ENCODE measurements around the gene ARAP1.
A peak's percentile ranks its signal among the peaks of the same experiment; 100 is the strongest.

Gene ARAP1

DNA sequence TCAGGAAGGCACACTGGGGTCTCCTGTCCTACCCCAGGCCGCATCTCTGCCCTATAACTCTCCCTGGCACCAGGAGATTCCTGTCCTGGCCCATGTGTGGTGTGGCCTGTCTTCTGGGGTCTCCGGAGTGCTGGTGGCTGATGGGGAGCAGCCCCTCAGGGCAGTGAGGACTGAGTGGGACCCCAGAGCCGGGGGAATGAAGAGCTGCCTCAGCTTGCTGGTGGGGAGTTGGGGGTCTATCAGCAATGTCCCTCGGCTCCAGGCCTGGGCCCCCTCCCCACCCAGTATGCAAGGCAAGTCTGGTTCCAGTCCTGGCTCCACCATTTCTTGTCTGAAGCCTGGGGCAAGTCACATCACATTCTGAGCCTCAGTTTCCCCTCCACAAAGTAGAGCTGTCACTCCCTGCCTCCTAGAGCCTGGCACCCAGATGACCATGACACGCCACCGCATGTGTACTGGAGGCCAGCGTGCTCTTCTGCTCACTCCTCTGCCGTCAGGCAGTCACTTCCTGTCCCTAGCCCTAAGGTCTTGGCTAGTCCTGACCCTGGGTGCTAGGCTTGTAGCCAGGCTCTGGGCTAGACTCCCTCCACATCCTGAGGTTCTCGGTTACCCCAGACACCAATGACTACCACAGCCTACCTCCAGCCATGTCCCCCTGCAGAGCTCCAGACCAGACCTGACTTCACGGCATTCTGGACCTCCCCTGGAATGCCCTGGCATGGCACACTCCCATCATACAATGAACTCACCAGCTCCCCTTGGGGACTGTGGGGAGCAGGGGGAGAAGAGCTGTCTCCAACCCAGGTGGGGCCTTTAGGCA, 12.8 kb downstream of the ARAP1 start:
- no peak for DNase-seq
- Mint-ChIP-seq H3K27me3 (no peaks in the 10 kb centered on the region), H3K4me1 (peaks cover 78% of the 10 kb centered on the region), H3K4me3 (peak overlapping the region; percentile 72), H3K9me3 (no peaks in the 10 kb centered on the region), H3K36me3 (peaks cover 14% of the 10 kb centered on the region), H3K27ac (peak overlapping the region; percentile 99)
- CTCF ChIA-PET: interaction anchor here (0.7 to 1.5 kb wide), 4 partner anchors 53 to 463 kb away, joined by 3 to 4 read pairs (median 4); no protein-coding TSS in a partner anchor

DNA sequence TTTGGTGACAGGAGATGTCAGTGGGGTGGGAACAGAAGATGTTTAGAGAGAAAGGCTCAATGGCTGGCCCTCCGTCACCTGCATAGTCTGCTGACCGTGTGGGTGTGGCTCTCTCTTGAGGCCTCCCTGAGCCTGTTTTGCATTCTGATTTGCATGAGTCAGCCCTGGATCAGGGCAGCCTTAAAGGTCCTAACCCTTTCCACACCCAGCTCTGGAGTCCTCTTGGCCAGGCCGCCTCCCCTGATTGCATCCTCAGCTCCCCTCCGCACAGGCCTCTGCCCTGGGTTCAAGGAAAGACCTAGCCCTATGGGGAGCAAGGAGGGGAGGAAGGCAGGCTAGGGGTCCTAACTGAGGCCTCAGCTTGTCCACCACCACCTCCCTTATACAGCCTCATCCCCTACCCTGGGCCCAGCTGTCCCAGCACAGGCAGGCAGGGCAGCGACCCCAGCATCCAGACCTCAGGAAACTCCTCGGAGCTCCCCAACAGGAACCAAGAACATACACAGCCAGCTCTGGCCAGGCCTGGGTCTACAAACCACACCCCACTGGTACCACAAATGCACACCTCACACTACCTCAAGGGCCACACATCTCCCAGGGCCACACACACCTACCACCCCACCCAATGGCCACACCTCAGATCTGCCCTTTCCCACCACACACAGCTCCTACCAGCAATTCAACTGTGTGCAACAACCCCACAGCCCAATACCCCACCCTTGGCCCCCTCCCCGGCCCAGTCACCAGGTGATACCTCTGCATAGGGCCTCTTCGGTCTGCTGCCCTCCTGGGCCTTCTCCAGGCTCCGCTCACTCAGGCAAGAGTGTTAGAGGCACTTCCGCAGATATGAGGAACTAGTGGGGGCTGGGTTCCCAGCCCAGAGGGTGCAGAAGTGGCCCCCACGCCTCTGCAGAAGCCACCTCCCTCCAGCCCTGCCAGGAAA, 13.7 kb downstream of the ARAP1 start:
- H3K4me3 Mint-ChIP-seq: peak overlapping the region; percentile 72
- H3K27me3 Mint-ChIP-seq: no peaks in the 10 kb centered on the region
- no peak for DNase-seq
- no peaks in the 10 kb centered on the region for H3K9me3 Mint-ChIP-seq
- H3K27ac Mint-ChIP-seq: peak overlapping the region; percentile 99
- peaks cover 14% of the 10 kb centered on the region for H3K36me3 Mint-ChIP-seq
- CTCF ChIA-PET: interaction anchor here (1.0 to 2.6 kb wide), 3 partner anchors 11 to 54 kb away, joined by 3 to 14 read pairs (median 4); no protein-coding TSS in a partner anchor
- H3K4me1 Mint-ChIP-seq: peaks cover 72% of the 10 kb centered on the region

DNA sequence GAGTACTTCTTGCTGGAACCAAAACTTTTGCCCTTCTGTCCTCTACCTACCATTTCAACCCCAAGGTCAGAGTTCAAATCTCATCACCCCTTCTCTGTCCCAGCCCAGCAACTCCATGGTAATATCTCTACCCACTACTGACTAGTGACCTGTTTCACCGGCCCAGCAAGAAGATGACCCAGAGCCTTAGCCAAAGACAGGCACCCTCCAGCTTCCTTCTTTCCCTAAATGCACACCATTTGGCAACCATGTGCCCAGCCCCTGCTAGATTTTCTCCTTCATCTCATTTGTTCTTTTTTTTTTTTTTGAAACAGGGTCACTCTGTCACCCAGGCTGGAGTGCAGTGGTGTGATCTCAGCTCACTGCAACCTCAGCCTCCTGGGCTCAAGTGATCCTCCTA, 14.9 kb downstream of the ARAP1 start:
- Mint-ChIP-seq H3K27ac (peak overlapping the region; percentile 99), H3K36me3 (peaks cover 16% of the 10 kb centered on the region), H3K4me3 (peak overlapping the region; percentile 72), H3K4me1 (peaks cover 71% of the 10 kb centered on the region), H3K9me3 (no peaks in the 10 kb centered on the region), H3K27me3 (no peaks in the 10 kb centered on the region)
- no peak for DNase-seq
- CTCF ChIA-PET: interaction anchor here (1.0 to 2.6 kb wide), 6 partner anchors 9 to 55 kb away, joined by 3 to 14 read pairs (median 4); no protein-coding TSS in a partner anchor

DNA sequence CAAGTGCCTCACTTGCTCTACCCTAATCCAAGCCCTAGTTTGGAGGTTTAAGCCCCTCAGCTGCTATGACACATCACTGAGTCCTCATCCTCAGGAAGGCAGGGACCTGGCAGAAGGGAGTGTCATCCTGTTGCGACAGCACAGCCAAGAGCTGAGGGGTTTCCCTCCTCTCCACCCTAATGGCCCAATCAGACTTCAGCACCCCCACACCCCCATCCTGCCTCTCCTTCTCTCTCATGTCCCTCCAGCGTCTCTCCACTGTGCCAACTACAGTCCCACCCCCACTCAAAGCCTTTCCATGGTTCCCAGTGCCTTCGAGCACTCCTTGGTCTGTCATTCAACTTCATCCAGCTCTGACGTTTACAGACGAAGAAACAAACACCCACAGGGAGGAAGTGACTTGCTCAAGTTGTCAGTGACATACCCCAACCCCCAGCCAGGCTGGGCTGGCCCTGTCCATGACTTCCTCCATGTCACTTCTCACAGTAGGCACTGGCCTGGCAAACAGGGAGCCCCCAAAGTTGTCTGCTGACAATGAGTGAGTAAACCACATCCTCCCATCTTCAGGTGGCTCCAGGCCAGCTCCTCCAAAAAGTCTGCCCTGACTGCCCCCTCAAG, 15.6 kb downstream of the ARAP1 start:
- CTCF ChIA-PET: interaction anchor here (0.6 to 2.6 kb wide), 8 partner anchors 9 to 58 kb away, joined by 3 to 14 read pairs (median 4); no protein-coding TSS in a partner anchor
- H3K36me3 Mint-ChIP-seq: peaks cover 18% of the 10 kb centered on the region

DNA sequence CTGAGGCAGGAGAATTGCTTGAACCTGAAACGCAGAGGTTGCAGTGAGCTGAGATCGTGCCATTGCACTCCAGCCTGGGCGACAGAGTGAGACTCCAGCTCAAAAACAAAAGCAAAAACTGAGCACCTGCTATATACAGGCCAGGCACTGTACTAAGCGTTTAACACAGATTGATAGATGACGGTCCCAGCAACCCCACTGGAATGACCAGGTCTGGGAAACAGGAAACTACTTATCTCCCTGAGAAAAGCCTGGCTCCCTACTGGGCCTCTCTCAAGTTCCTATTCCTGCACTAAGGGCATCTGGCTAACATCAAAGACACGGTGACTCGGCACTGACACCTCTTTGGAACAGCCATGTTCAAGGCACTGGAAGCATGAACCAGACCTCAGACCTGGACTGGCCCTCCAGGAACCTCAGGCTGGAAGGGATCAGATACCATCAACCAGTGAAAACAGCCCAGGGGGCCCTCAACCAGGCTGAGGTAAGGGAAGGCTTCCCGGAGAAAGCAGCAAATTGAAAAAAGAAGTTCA, 16.6 kb downstream of the ARAP1 start:
- Mint-ChIP-seq H3K4me3 (no peak overlapping the region), H3K9me3 (peaks cover 4% of the 10 kb centered on the region), H3K36me3 (peaks cover 27% of the 10 kb centered on the region), H3K27me3 (no peaks in the 10 kb centered on the region), H3K4me1 (peaks cover 55% of the 10 kb centered on the region), H3K27ac (peak overlapping the region; percentile 83)
- no peak for DNase-seq
- CTCF ChIA-PET: interaction anchor here (0.6 to 2.6 kb wide), 4 partner anchors 11 to 59 kb away, joined by 3 to 19 read pairs (median 10); no protein-coding TSS in a partner anchor

More for the DNA sequence above, 15.6 kb downstream of the ARAP1 start:
- Mint-ChIP-seq H3K27ac (peak overlapping the region; percentile 99), H3K9me3 (peaks cover under 1% of the 10 kb centered on the region), H3K4me3 (peak overlapping the region; percentile 72), H3K27me3 (no peaks in the 10 kb centered on the region), H3K4me1 (peaks cover 64% of the 10 kb centered on the region)
- peak; percentile 80 for DNase-seq

DNA sequence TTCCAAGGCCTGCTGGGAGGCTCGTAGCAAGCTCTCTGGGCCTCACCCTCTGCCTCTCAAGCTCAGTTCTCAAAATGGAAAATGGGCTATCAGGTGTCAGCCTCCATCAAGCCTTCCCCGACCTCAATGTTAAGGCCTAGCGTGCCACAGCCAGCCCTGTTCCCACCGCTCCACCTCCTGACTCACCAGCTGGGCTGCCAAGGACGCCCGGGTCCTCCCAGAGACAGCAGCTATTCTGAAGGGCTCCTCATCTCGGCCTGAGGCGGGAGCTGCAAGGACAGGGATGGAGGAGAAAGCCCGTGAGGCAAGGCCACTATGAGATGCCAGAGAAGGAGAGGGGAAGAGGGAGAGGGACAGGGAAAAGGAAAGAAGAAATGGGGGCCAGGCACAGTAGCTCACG, 19.9 kb downstream of the ARAP1 start:
- no peak for DNase-seq
- Mint-ChIP-seq H3K4me1 (peaks cover 23% of the 10 kb centered on the region), H3K4me3 (no peak overlapping the region), H3K36me3 (peaks cover 26% of the 10 kb centered on the region), H3K27me3 (no peaks in the 10 kb centered on the region), H3K9me3 (peaks cover 4% of the 10 kb centered on the region), H3K27ac (no peak overlapping the region)
- CTCF ChIA-PET: interaction anchor here (1.3 to 3.1 kb wide), 2 partner anchors 61 to 79 kb away, joined by 5 to 17 read pairs; partner anchors contain the start of gene STARD10

DNA sequence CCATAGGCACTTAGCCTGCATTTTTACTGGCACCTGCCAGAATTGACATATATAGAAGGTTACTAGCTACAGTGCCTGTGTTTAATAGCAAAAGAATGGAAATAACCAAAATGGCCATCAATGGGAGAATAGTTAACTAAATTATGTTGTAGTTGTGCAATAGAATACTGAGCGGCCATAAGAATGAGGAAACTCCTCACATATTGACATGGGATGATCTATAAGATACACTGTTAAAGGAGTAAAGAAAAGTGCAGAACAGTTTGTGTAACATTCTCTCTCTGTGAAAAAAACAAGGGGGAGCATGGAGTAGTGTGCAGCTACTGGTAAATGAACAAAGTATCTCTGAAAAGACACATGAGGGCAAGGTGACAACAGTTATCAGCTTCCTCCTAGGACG, 21.5 kb downstream of the ARAP1 start:
- Mint-ChIP-seq H3K4me1 (peaks cover 10% of the 10 kb centered on the region), H3K36me3 (peaks cover 21% of the 10 kb centered on the region), H3K27me3 (no peaks in the 10 kb centered on the region), H3K27ac (no peak overlapping the region), H3K9me3 (peaks cover 4% of the 10 kb centered on the region), H3K4me3 (no peak overlapping the region)
- CTCF ChIA-PET: interaction anchor here (1.6 to 3.1 kb wide), 3 partner anchors 63 to 145 kb away, joined by 4 to 17 read pairs (median 7); partner anchors contain the start of gene STARD10
- DNase-seq: no peak

DNA sequence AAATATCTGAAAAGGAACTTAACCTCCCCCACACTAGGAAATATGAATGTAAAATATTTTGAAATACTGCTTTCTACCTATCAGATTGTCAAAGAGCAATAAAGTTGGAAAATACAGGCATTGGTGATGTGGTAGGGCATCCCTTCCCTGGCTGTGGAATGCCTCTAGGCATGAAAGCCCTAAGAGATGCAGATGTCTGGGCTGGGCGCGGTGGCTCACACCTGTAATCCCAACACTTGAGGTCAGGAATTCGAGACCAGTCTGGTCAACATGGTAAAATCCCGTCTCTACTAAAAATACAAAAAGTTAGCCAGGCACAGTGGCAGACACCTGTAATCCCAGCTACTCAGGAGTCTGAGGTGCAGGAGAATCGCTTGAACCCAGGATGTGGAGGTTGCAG, 22.0 kb downstream of the ARAP1 start:
- no peak overlapping the region for H3K4me3 Mint-ChIP-seq
- CTCF ChIA-PET: interaction anchor here (1.6 to 3.1 kb wide), 3 partner anchors 63 to 145 kb away, joined by 4 to 17 read pairs (median 7); partner anchors contain the start of gene STARD10
- H3K27me3 Mint-ChIP-seq: peaks cover 1% of the 10 kb centered on the region
- no peak for DNase-seq
- no peak overlapping the region for H3K27ac Mint-ChIP-seq
- peaks cover 25% of the 10 kb centered on the region for H3K36me3 Mint-ChIP-seq
- H3K4me1 Mint-ChIP-seq: peaks cover 13% of the 10 kb centered on the region
- H3K9me3 Mint-ChIP-seq: peaks cover 4% of the 10 kb centered on the region

DNA sequence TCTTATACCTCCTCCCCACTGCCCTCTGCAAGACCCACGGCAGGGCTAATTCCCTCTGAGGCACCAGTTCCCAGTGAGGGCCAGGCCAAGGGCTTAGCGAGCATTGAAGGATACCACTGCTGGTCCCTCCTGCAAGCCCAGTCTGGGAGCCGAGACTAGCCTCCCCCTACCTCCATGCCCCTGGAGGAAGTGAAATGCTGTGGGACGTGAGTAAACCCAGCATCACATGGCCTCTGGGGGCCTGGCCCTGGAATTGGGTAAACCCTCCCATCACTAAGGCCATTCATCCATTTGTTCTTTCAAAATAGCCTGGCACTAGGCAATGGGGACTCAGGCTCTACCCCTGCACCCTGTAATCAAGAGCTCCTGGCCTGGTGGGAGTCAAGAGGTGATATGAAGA, 24.7 kb downstream of the ARAP1 start:
- Mint-ChIP-seq H3K4me1 (peaks cover 26% of the 10 kb centered on the region), H3K9me3 (peaks cover 4% of the 10 kb centered on the region), H3K27me3 (peaks cover 4% of the 10 kb centered on the region), H3K27ac (no peak overlapping the region), H3K4me3 (no peak overlapping the region), H3K36me3 (peaks cover 25% of the 10 kb centered on the region)
- DNase-seq: no peak
- CTCF ChIA-PET: interaction anchor here (0.6 to 7.1 kb wide), 7 partner anchors 9 to 246 kb away, joined by 3 to 102 read pairs (median 4); partner anchors contain the start of gene STARD10

DNA sequence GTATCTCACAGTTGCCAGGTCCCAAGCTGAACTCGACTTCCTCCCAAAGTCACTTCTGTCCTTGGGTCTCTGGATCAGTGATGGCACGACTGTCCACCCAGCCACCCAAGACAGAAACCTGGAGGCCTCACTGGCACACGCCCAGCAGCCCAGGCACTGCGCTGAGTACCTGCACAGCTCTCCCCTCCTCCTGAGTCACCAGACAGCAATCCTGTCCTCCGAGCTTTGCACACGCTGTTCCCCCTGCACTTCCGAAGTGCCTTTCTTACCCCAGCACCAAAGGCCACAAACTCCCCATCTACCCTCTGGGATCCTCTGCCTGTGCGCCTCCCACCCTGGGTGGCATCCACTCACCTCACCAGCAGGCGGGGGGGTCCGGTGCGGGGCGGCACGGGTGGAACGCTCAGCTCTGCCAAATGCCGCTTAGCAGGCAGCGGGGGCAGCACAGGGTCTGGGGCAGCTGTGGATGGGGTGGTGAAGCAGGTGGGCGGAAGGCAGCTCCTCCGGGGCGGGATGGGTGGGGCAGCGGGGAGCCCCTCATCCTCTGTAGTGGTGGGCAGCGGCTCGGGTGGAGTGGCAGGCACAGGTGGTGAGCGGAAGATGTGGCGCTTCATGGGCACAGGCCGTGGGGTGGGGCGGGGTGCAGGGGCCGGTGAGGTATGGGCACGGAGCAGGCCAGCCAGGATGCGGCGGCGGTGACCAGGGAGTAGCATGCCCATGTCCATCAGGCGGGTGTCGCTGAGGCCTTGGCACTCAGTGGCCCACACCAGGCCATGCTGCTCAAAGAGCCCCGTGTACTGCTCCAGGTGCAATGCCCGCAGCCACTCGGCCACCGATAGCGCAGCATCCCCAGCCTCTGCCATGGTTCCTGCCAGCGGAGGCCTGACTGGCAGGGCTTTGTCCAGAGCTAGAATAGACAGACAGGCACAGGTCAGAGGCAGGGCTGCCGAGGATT, 25.7 kb downstream of the ARAP1 start:
- Mint-ChIP-seq H3K36me3 (peaks cover 24% of the 10 kb centered on the region), H3K27ac (no peak overlapping the region), H3K9me3 (peaks cover 3% of the 10 kb centered on the region), H3K4me1 (peaks cover 29% of the 10 kb centered on the region), H3K4me3 (no peak overlapping the region), H3K27me3 (peaks cover 4% of the 10 kb centered on the region)
- no peak for DNase-seq
- CTCF ChIA-PET: interaction anchor here (0.9 to 7.1 kb wide), 10 partner anchors 16 to 451 kb away, joined by 3 to 102 read pairs (median 8); partner anchors contain the start of gene STARD10

DNA sequence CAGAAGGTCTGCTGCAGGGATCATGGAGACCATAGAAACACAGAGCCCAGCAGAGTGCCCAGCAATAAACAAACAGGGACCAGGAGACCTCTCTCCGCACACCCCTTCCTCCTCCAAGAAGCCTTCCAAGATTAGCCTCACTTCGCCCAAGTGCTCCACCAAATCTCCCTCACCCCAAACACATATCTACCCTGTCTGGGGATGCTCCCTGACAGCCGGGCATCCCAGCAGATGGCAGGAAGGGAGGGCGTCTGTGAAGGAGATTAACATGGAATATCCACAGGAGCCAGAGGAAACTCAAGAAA, 26.5 kb downstream of the ARAP1 start:
- Mint-ChIP-seq H3K36me3 (peaks cover 17% of the 10 kb centered on the region), H3K4me1 (peaks cover 32% of the 10 kb centered on the region), H3K4me3 (no peak overlapping the region), H3K27me3 (peaks cover 4% of the 10 kb centered on the region), H3K9me3 (no peaks in the 10 kb centered on the region), H3K27ac (peak overlapping the region; percentile 51)
- CTCF ChIA-PET: interaction anchor here (0.6 to 7.1 kb wide), 30 partner anchors 9 to 761 kb away, joined by 3 to 102 read pairs (median 5); partner anchors contain the start of genes FCHSD2 and STARD10
- DNase-seq: no peak

All from activated naive CD4-positive, alpha-beta T cell treated with anti-CD3 and anti-CD28 coated beads, Interleukin-2, amount 10 ng/mL, durations not matched to agents 7 days and 5 days (primary cell).